ENCODE measurements around the gene OBSCN.

Gene OBSCN

GRCh38 chr1:228162286-228163006 lies 45.4 kb upstream of the OBSCN start:
- TF ChIP-seq CTCF (IDR thresholded peaks at IDR 0.05; ENCODE audit: control insufficient read depth, extremely low read depth, insufficient read depth): no peak
- H3K4me3 ChIP-seq (ENCODE audit: low read depth, low read length): no peak overlapping the region
- no peak for DNase-seq (ENCODE audit: low read depth)

- DNase-seq (ENCODE audit: low read depth): no peak
- H3K4me3 ChIP-seq (ENCODE audit: low read depth, low read length): no peak overlapping the region
- TF ChIP-seq CTCF (IDR thresholded peaks at IDR 0.05; ENCODE audit: control insufficient read depth, extremely low read depth, insufficient read depth): no peak
Measured at GRCh38 chr1:228163007-228163753, 44.7 kb upstream of the OBSCN start.

- DNase-seq (ENCODE audit: low read depth): no peak
- H3K4me3 ChIP-seq (ENCODE audit: low read depth, low read length): no peak overlapping the region
- no peak for TF ChIP-seq CTCF (IDR thresholded peaks at IDR 0.05; ENCODE audit: control insufficient read depth, extremely low read depth, insufficient read depth)
Measured at GRCh38 chr1:228163776-228164519, 43.9 kb upstream of the OBSCN start.

GRCh38 chr1:228164561-228165371 lies 43.1 kb upstream of the OBSCN start:
- TF ChIP-seq CTCF (IDR thresholded peaks at IDR 0.05; ENCODE audit: control insufficient read depth, extremely low read depth, insufficient read depth): no peak
- peak overlapping the region; percentile 59 for H3K4me3 ChIP-seq (ENCODE audit: low read depth, low read length)
- DNase-seq (ENCODE audit: low read depth): no peak

GRCh38 chr1:228165372-228166169 lies 42.3 kb upstream of the OBSCN start, which contains the start of gene IBA57:
Gene IBA57, plus strand, starts transcription at chr1:228165804. Its CDS starts 13 bp downstream, at chr1:228165817.
- H3K4me3 ChIP-seq (ENCODE audit: low read depth, low read length): peak within 1 kb of the TSS; percentile 76
- peak; percentile 96 for DNase-seq (ENCODE audit: low read depth)
- peak; percentile 99 for TF ChIP-seq CTCF (IDR thresholded peaks at IDR 0.05; ENCODE audit: control insufficient read depth, extremely low read depth, insufficient read depth)

Data from LNCaP clone FGC (cell line).